NCI-H82 (cell line): Measurements from ENCODE around the gene TMEM43.

ENCODE experiments used
- DNase-seq: peaks from one replicate; lab custom pipeline; 2025; lab: John Stamatoyannopoulos, UW

Gene TMEM43

GRCh38 chr3:14138109-14138877 lies 13.4 kb downstream of the TMEM43 start:
- no peak for DNase-seq

GRCh38 chr3:14138878-14139655 lies 14.2 kb downstream of the TMEM43 start:
- DNase-seq, result no peak

GRCh38 chr3:14139771-14140170 lies 14.9 kb downstream of the TMEM43 start:
- no peak for DNase-seq

- DNase-seq, result no peak
Observed at GRCh38 chr3:14140668-14141067, 15.8 kb downstream of the TMEM43 start.

- no peak for DNase-seq
Observed at GRCh38 chr3:14141144-14141543, 16.3 kb downstream of the TMEM43 start.

GRCh38 chr3:14141602-14142341 lies 16.9 kb downstream of the TMEM43 start:
- no peak for DNase-seq

- no peak for DNase-seq
Observed at GRCh38 chr3:14142567-14143270, 17.9 kb downstream of the TMEM43 start.

- no peak for DNase-seq
Observed at GRCh38 chr3:14143271-14144225, 18.7 kb downstream of the TMEM43 start.

- DNase-seq, result peak; percentile 10
Observed at GRCh38 chr3:14144423-14145075, 19.7 kb downstream of the TMEM43 start.

- no peak for DNase-seq
Observed at GRCh38 chr3:14145236-14145635, 20.4 kb downstream of the TMEM43 start.

- no peak for DNase-seq
Observed at GRCh38 chr3:14145670-14146380, 21.0 kb downstream of the TMEM43 start.

GRCh38 chr3:14146381-14147065 lies 21.7 kb downstream of the TMEM43 start:
- DNase-seq, result no peak

- no peak for DNase-seq
Observed at GRCh38 chr3:14147066-14147435, 22.2 kb downstream of the TMEM43 start.

- DNase-seq, result no peak
Observed at GRCh38 chr3:14147617-14148016, 22.8 kb downstream of the TMEM43 start.

GRCh38 chr3:14148041-14148985 lies 23.5 kb downstream of the TMEM43 start:
- DNase-seq, result peak; percentile 18

GRCh38 chr3:14150078-14150477 lies 25.2 kb downstream of the TMEM43 start:
- no peak for DNase-seq

GRCh38 chr3:14150491-14151230 lies 25.8 kb downstream of the TMEM43 start:
- no peak for DNase-seq
